Dendritic cell treated with granulocyte-macrophage colony-stimulating factor and Interleukin-4, amounts not matched to agents 40 ng/mL and 50 ng/mL, for 4 days (primary cell): Measurements from ENCODE around the gene MLC1.

Experiments used
- H3K27ac Mint-ChIP-seq: one replicate; pipeline ENCODE4 v1.8.0; 2022; ENCODE audit warnings: mild to moderate bottlenecking, mixed read lengths
- H3K27me3 Mint-ChIP-seq: one replicate; pipeline ENCODE4 v1.8.0; 2022; ENCODE audit warnings: mild to moderate bottlenecking, mixed read lengths
- H3K36me3 Mint-ChIP-seq: one replicate; pipeline ENCODE4 v1.8.0; 2022; ENCODE audit warnings: low read depth, mixed read lengths
- H3K4me1 Mint-ChIP-seq: one replicate; pipeline ENCODE4 v1.8.0; 2022; ENCODE audit warnings: low read depth, mixed read lengths
- H3K4me3 Mint-ChIP-seq: one replicate; pipeline ENCODE4 v1.8.0; 2022; ENCODE audit warnings: mild to moderate bottlenecking, moderate library complexity, mixed read lengths
- H3K9me3 Mint-ChIP-seq: one replicate; pipeline ENCODE4 v1.8.0; 2022; ENCODE audit warnings: mixed read lengths
- intact Hi-C: fragments of 100-400 bp; cut with micrococcal nuclease; formaldehyde crosslinking; loops from one replicate; pipeline ENCODE4 v1.15.0; 2022

The MLC1 gene

GRCh38 chr22:50049299-50050195, 35.7 kb downstream of the MLC1 start:
- Mint-ChIP-seq H3K4me1 (no peaks in the 10 kb centered on the region), H3K27ac (no peak overlapping the region), H3K4me3 (no peak overlapping the region), H3K9me3 (peaks cover 9% of the 10 kb centered on the region), H3K36me3 (no peaks in the 10 kb centered on the region), H3K27me3 (peaks cover 24% of the 10 kb centered on the region)
- intact Hi-C loops, result no loop called here

- H3K27ac Mint-ChIP-seq, result no peak overlapping the region
- H3K9me3 Mint-ChIP-seq, result peaks cover 4% of the 10 kb centered on the region
- intact Hi-C loops, result no loop called here
These were observed 36.4 kb downstream of the MLC1 start for GRCh38 chr22:50048836-50049235.

GRCh38 chr22:50048061-50048765, 37.0 kb downstream of the MLC1 start:
- Mint-ChIP-seq H3K27me3 (peaks cover 27% of the 10 kb centered on the region), H3K27ac (no peak overlapping the region), H3K36me3 (no peaks in the 10 kb centered on the region), H3K9me3 (no peaks in the 10 kb centered on the region), H3K4me1 (no peaks in the 10 kb centered on the region), H3K4me3 (no peak overlapping the region)
- intact Hi-C loops, result no loop called here

More at GRCh38 chr22:50048836-50049235, 36.4 kb downstream of the MLC1 start:
- no peaks in the 10 kb centered on the region for H3K36me3 Mint-ChIP-seq
- H3K27me3 Mint-ChIP-seq, result peaks cover 26% of the 10 kb centered on the region
- no peaks in the 10 kb centered on the region for H3K4me1 Mint-ChIP-seq
- no peak overlapping the region for H3K4me3 Mint-ChIP-seq

- Mint-ChIP-seq H3K4me1 (no peaks in the 10 kb centered on the region), H3K36me3 (no peaks in the 10 kb centered on the region), H3K27me3 (peaks cover 33% of the 10 kb centered on the region), H3K9me3 (no peaks in the 10 kb centered on the region), H3K4me3 (no peak overlapping the region), H3K27ac (no peak overlapping the region)
- intact Hi-C loops, result no loop called here
These were observed 37.9 kb downstream of the MLC1 start for GRCh38 chr22:50047346-50047745.

- H3K4me3 Mint-ChIP-seq, result no peak overlapping the region
- no peaks in the 10 kb centered on the region for H3K4me1 Mint-ChIP-seq
- intact Hi-C loops, result no loop called here
- no peaks in the 10 kb centered on the region for H3K36me3 Mint-ChIP-seq
- no peak overlapping the region for H3K27ac Mint-ChIP-seq
- H3K27me3 Mint-ChIP-seq, result peaks cover 35% of the 10 kb centered on the region
- H3K9me3 Mint-ChIP-seq, result no peaks in the 10 kb centered on the region
These were observed 38.6 kb downstream of the MLC1 start for GRCh38 chr22:50046481-50047245.

- Mint-ChIP-seq H3K4me3 (no peak overlapping the region), H3K9me3 (no peaks in the 10 kb centered on the region), H3K36me3 (no peaks in the 10 kb centered on the region), H3K4me1 (no peaks in the 10 kb centered on the region), H3K27me3 (peaks cover 34% of the 10 kb centered on the region), H3K27ac (no peak overlapping the region)
- intact Hi-C loops, result no loop called here
These were observed 39.2 kb downstream of the MLC1 start for GRCh38 chr22:50046019-50046415.

GRCh38 chr22:50045211-50046018, 39.8 kb downstream of the MLC1 start:
- Mint-ChIP-seq H3K27me3 (peaks cover 33% of the 10 kb centered on the region), H3K27ac (no peak overlapping the region), H3K9me3 (no peaks in the 10 kb centered on the region), H3K4me3 (no peak overlapping the region), H3K36me3 (no peaks in the 10 kb centered on the region), H3K4me1 (no peaks in the 10 kb centered on the region)
- intact Hi-C loops, result no loop called here

- intact Hi-C loops, result no loop called here
- Mint-ChIP-seq H3K36me3 (no peaks in the 10 kb centered on the region), H3K9me3 (no peaks in the 10 kb centered on the region), H3K27ac (no peak overlapping the region), H3K4me3 (no peak overlapping the region), H3K4me1 (no peaks in the 10 kb centered on the region), H3K27me3 (peaks cover 33% of the 10 kb centered on the region)
These were observed 40.6 kb downstream of the MLC1 start for GRCh38 chr22:50044485-50045118.

- Mint-ChIP-seq H3K4me1 (no peaks in the 10 kb centered on the region), H3K27me3 (peaks cover 35% of the 10 kb centered on the region), H3K9me3 (peaks cover 7% of the 10 kb centered on the region), H3K4me3 (no peak overlapping the region), H3K27ac (no peak overlapping the region), H3K36me3 (no peaks in the 10 kb centered on the region)
- intact Hi-C loops, result no loop called here
These were observed 43.7 kb downstream of the MLC1 start for GRCh38 chr22:50041361-50042065.

GRCh38 chr22:50040717-50041116, 44.5 kb downstream of the MLC1 start:
- no peak overlapping the region for H3K4me3 Mint-ChIP-seq
- no peaks in the 10 kb centered on the region for H3K36me3 Mint-ChIP-seq
- H3K27me3 Mint-ChIP-seq, result peaks cover 37% of the 10 kb centered on the region
- peaks cover 7% of the 10 kb centered on the region for H3K9me3 Mint-ChIP-seq
- intact Hi-C loops, result no loop called here
- no peak overlapping the region for H3K27ac Mint-ChIP-seq
- H3K4me1 Mint-ChIP-seq, result no peaks in the 10 kb centered on the region

- Mint-ChIP-seq H3K4me3 (no peak overlapping the region), H3K9me3 (peaks cover 7% of the 10 kb centered on the region), H3K4me1 (no peaks in the 10 kb centered on the region), H3K36me3 (no peaks in the 10 kb centered on the region), H3K27me3 (peaks cover 34% of the 10 kb centered on the region), H3K27ac (no peak overlapping the region)
- intact Hi-C loops, result no loop called here
These were observed 45.4 kb downstream of the MLC1 start for GRCh38 chr22:50039669-50040443.
